BE2C (cell line): ENCODE measurements around the gene OPN4.

ENCODE experiments used
- DNase-seq: peaks from one replicate; pipeline ENCODE4 v3.0.0-alpha.2; 2020
- H3K27me3 ChIP-seq: fragments of 250-450 bp; sonication (Bioruptor Pico); 2 replicates; pipeline ENCODE4 v1.5.1; 2020; ENCODE audit warnings: mild to moderate bottlenecking
- H3K36me3 ChIP-seq: fragments of 250-450 bp; sonication (Bioruptor Pico); 2 replicates; pipeline ENCODE4 v1.5.1; 2020; ENCODE audit warnings: mild to moderate bottlenecking
- H3K4me1 ChIP-seq: fragments of 250-450 bp; sonication (Bioruptor Pico); 2 replicates; pipeline ENCODE4 v1.5.1; 2020
- H3K4me3 ChIP-seq: 2 replicates; pipeline ENCODE4 v1.5.1; 2011; ENCODE audit warnings: low read depth, low read length
- H3K9me3 ChIP-seq: fragments of 250-450 bp; sonication (Bioruptor Pico); 2 replicates; pipeline ENCODE4 v1.5.1; 2020
- TF ChIP-seq, protein P1 (sequence below): IDR thresholded peaks from 2 replicates; pipeline ENCODE4 v1.5.1; 2012; ENCODE audit warnings: mild to moderate bottlenecking, low read depth, low read length

The OPN4 gene

DNA sequence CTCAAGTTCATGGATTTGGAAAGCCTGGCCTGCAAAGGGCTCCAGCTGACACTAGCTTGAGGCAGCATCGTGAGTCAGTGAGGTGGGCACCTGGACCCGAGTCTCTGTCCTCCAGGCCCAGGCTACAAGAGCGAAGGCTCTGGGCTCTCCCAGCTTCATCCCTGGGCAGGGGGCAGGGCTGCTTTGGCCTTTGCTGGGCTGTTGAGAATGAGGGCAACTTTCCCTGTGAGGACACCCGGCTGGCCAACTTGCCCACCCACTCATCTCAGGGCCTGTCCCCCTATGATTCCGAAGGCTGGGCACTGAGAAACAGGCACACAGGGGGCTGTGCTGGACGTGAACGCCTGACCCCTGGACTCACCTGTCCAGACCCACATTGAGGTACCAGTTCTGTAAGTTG lies 38.3 kb downstream of the OPN4 start:
- H3K36me3 ChIP-seq, result no peaks in the 10 kb centered on the region; the same call in 1 of the 2 replicates
- H3K9me3 ChIP-seq, result no peaks in the 10 kb centered on the region
- DNase-seq, result no peak
- no peaks in the 10 kb centered on the region for H3K27me3 ChIP-seq
- no peak overlapping the region for H3K4me3 ChIP-seq
- no peaks in the 10 kb centered on the region for H3K4me1 ChIP-seq
- TF ChIP-seq, protein P1, sequence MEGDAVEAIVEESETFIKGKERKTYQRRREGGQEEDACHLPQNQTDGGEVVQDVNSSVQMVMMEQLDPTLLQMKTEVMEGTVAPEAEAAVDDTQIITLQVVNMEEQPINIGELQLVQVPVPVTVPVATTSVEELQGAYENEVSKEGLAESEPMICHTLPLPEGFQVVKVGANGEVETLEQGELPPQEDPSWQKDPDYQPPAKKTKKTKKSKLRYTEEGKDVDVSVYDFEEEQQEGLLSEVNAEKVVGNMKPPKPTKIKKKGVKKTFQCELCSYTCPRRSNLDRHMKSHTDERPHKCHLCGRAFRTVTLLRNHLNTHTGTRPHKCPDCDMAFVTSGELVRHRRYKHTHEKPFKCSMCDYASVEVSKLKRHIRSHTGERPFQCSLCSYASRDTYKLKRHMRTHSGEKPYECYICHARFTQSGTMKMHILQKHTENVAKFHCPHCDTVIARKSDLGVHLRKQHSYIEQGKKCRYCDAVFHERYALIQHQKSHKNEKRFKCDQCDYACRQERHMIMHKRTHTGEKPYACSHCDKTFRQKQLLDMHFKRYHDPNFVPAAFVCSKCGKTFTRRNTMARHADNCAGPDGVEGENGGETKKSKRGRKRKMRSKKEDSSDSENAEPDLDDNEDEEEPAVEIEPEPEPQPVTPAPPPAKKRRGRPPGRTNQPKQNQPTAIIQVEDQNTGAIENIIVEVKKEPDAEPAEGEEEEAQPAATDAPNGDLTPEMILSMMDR, result no peak

DNA sequence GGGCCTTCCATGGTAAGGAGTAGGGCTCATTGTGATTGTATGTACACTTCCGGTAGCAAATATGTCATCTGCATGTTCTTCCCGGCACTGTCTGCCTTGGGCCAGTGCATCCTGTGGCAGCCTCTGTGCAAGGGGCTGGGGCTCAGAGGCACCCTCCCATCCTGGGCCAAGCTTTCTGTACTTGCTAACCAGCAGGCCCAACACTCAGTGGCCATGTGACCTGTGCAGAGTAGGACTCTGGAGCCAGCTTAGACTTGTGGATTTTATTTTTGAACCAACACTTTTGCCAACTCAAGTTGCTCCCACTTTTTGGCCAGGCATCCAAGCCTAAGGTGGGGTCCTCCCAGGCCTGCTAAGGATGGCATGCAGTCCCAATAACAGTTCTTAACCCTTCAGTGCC lies 38.9 kb downstream of the OPN4 start:
- Histone ChIP-seq H3K4me3 (no peak overlapping the region), H3K4me1 (no peaks in the 10 kb centered on the region), H3K9me3 (no peaks in the 10 kb centered on the region), H3K27me3 (no peaks in the 10 kb centered on the region), H3K36me3 (no peaks in the 10 kb centered on the region; the same call in 1 of the 2 replicates)
- TF ChIP-seq, protein P1, result no peak
- DNase-seq, result no peak

DNA sequence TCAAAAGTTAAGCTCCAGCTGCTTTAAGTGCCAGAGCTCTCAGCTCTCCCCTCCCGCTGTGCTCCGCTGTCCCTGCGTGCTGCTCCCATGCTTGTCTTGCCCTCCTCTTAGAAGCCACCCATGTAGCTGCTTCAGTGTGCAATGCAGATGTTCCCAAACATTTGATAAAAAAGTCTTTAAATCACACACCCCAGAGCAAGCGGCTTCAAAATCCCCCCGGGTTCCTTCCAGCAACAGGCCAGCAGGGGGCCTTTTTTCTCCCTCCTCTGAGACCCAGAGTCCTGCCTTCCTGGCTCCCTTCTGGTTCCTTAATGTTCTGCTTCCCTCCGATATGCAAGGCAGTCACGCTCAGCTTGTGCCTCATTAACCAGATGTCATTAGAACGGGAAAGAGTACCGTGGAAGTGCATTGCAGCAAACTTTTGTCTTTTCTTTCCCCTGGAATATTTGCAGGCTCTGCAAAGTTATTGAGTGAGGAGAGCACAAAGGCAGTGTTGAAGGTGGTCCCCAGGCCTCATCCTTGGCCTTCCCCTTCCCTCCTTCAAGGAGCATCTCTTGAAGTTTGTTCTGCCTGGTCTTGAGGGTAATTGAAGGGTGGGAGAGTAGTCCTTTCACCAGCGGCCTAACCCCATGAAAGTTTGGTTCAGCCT lies 39.5 kb downstream of the OPN4 start:
- no peaks in the 10 kb centered on the region for H3K4me1 ChIP-seq
- H3K9me3 ChIP-seq, result no peaks in the 10 kb centered on the region
- DNase-seq, result peak; percentile 46
- TF ChIP-seq, protein P1, result peak; percentile 73
- no peaks in the 10 kb centered on the region; the same call in 1 of the 2 replicates for H3K36me3 ChIP-seq
- no peaks in the 10 kb centered on the region for H3K27me3 ChIP-seq
- no peak overlapping the region for H3K4me3 ChIP-seq

DNA sequence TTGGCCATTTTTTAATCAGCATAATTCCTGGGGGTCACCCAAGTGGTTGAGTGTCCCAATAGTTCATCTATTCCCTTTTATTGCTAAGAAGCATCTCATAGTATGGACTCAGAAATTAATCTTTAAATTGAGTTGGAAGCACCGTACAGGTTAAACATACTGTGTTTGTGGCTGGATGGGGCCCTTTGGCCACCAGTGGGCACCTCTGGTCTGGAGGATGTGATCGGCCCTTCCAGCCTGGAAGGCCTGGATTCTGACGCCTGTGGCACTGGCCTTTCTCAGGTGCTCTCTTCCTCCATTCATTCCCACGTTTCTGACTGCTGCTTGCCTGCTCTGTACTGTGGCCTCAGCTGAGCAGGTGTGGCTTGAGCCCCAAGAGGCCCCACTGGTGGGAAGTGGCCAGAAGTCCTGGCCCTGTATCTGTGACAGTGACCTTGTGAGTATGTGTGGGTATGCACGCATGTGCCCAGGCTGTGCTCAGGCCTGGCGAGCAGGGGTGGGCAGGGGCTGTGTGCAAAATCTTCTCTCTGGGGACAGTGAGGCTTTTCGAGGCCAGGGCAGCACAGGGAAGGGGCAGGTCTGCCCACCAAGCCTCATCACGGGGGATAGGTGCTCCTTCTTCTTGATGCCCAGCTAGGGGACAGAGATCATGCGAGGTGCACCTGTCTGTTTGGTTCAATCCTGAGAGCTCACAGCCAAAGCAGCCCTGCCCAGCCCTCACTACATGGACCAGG lies 44.0 kb downstream of the OPN4 start:
- no peak overlapping the region for H3K4me3 ChIP-seq
- no peak for DNase-seq

DNA sequence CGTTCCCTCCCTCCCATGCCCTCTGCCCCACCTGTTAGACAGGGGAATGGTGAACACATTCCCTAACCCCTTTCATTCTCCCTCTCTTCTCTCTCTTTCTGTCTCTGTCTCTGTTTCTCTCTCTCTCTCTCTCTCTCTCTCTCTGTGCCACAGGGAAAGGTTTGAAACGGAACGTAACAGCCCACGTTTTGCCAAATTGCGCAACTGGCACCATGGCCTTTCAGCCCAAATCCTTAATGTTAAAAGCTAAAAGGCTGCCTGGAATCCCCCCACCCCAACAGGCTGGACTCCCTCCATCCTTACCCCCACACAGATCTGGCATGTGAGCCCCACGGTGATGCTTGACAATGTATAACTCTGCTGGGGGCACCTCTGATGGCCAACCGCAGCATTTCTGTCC lies 44.8 kb downstream of the OPN4 start:
- Histone ChIP-seq H3K4me3 (no peak overlapping the region), H3K4me1 (no peaks in the 10 kb centered on the region), H3K27me3 (no peaks in the 10 kb centered on the region), H3K36me3 (no peaks in the 10 kb centered on the region; the same call in 1 of the 2 replicates), H3K9me3 (no peaks in the 10 kb centered on the region)
- TF ChIP-seq, protein P1, result no peak
- DNase-seq, result no peak

More for the DNA sequence above, 44.0 kb downstream of the OPN4 start:
- TF ChIP-seq, protein P1, result peak; percentile 18; the same call in 1 of the 2 replicates
- Histone ChIP-seq H3K4me1 (no peaks in the 10 kb centered on the region), H3K36me3 (no peaks in the 10 kb centered on the region; the same call in 1 of the 2 replicates), H3K9me3 (no peaks in the 10 kb centered on the region), H3K27me3 (no peaks in the 10 kb centered on the region)

DNA sequence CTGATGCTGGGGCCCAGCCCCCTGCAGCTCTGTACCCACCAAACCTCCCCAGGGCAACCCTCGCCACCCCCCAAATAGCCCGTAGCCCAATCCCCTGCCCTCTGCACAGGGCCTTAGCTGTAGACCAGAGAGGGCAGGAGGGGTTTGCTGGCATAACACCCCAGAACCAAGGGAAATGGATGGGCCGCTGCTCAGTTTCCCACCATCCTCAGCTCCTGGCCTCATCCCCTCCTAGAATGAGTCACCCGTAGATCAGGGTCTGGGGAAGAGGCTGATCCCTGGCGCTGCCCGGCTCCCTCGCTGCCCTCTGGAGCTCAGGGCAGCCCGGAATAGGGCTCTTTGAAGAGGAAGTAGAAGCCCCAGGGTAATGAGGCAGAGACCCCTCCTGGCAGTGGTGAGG lies 45.2 kb downstream of the OPN4 start:
- Histone ChIP-seq H3K27me3 (no peaks in the 10 kb centered on the region), H3K4me1 (no peaks in the 10 kb centered on the region), H3K36me3 (no peaks in the 10 kb centered on the region; the same call in 1 of the 2 replicates), H3K9me3 (no peaks in the 10 kb centered on the region), H3K4me3 (no peak overlapping the region)
- TF ChIP-seq, protein P1, result no peak
- DNase-seq, result no peak
